SK-N-SH (cell line): ENCODE measurements around the gene ITGA8. TPM values are rescaled to one million over a fixed set of nuclear protein-coding genes. Genes with fewer than 3 reads are reported as not detected.

ENCODE experiments used
- CTCF ChIA-PET: fragments of 300-600, 350-600 bp; formaldehyde crosslinking; extraction: SDS; loops from one replicate; lab custom pipeline; 2021; lab: Yijun Ruan, JAX
- POLR2A ChIA-PET: fragments of 350-600 bp; sonication (Branson Sonifier 250); formaldehyde crosslinking; extraction: SDS; loops from one replicate; lab custom pipeline; 2020; ENCODE audit warnings: antibody characterized with exemption, inconsistent platforms; lab: Yijun Ruan, JAX
- DNase-seq: peaks from one replicate; pipeline ENCODE4 v3.0.0; 2012
- H2AFZ ChIP-seq: fragments of 200-600 bp; sonication (generic); 2 replicates; pipeline ENCODE4 v1.8.1; 2016; ENCODE audit warnings: antibody characterized with exemption, mild to moderate bottlenecking, low read depth
- H3F3A ChIP-seq: fragments of 200-600 bp; sonication (generic); replicated peaks from 2 replicates; pipeline ENCODE3; 2016; ENCODE audit warnings: antibody characterized with exemption, mild to moderate bottlenecking; ENCODE audit not compliant: insufficient read depth
- H3K27ac ChIP-seq, 2 experiments: fragments of 200-500 bp in 1 of 2; fragments of 200-600 bp in 1 of 2; sonication (Bioruptor generic) in 1 of 2; sonication (generic), shearing (Covaris generic) in 1 of 2; 2 replicates each; pipeline versions ENCODE4 v1.5.1 to v1.6.1; 2014 to 2016; ENCODE audit warnings: low read depth in 2 of 2, inconsistent platforms in 1 of 2, low read length in 1 of 2, mild to moderate bottlenecking in 1 of 2, mixed read lengths in 1 of 2
- H3K27me3 ChIP-seq: fragments of 200-600 bp; sonication (generic), shearing (Covaris generic); 2 replicates; pipeline ENCODE4 v1.6.1; 2016; ENCODE audit warnings: mixed run types; ENCODE audit not compliant: insufficient read depth
- H3K36me3 ChIP-seq, 2 experiments: fragments of 200-500 bp in 1 of 2; fragments of 200-600 bp in 1 of 2; sonication (Bioruptor generic) in 1 of 2; sonication (generic) in 1 of 2; replicated peaks in 1 of 2; 2 replicates each; pipeline versions ENCODE3 to v1.5.1; 2014 to 2016; ENCODE audit warnings: low read length in 1 of 2, mild to moderate bottlenecking in 1 of 2; ENCODE audit not compliant: insufficient read depth in 2 of 2, control insufficient read depth in 1 of 2
- H3K4me1 ChIP-seq, 2 experiments: fragments of 200-500 bp in 1 of 2; fragments of 200-600 bp in 1 of 2; sonication (Bioruptor generic) in 1 of 2; sonication (generic), shearing (Covaris generic) in 1 of 2; 2 replicates each; pipeline versions ENCODE4 v1.5.1 to v1.6.1; 2014 to 2016; ENCODE audit warnings: low read depth in 1 of 2, low read length in 1 of 2, mixed run types in 1 of 2; ENCODE audit not compliant: insufficient read depth in 2 of 2, control insufficient read depth in 1 of 2
- H3K4me2 ChIP-seq: fragments of 200-600 bp; sonication (generic), shearing (Covaris generic); 2 replicates; pipeline ENCODE4 v1.6.1; 2017; ENCODE audit warnings: mixed run types
- H3K4me3 ChIP-seq, 2 experiments: fragments of 200-500 bp in 1 of 2; fragments of 200-600 bp in 1 of 2; sonication (Bioruptor generic) in 1 of 2; sonication (generic), shearing (Covaris generic) in 1 of 2; 2 replicates each; pipeline versions ENCODE4 v1.5.1 to v1.8.1; 2014 to 2016; ENCODE audit warnings: low read depth in 2 of 2, inconsistent platforms in 1 of 2, low read length in 1 of 2, mild to moderate bottlenecking in 1 of 2, mixed read lengths in 1 of 2, moderate library complexity in 1 of 2
- H3K79me2 ChIP-seq: fragments of 200-600 bp; sonication (generic); 2 replicates; pipeline ENCODE4 v1.8.1; 2017; ENCODE audit warnings: mild to moderate bottlenecking; ENCODE audit not compliant: insufficient read depth
- H3K9ac ChIP-seq: fragments of 200-600 bp; sonication (generic); 2 replicates; pipeline ENCODE4 v1.6.1; 2017; ENCODE audit warnings: mixed run types
- H3K9me2 ChIP-seq: fragments of 200-600 bp; sonication (generic); 2 replicates; pipeline ENCODE4 v1.6.1; 2017; ENCODE audit warnings: mixed run types
- H3K9me3 ChIP-seq: fragments of 200-600 bp; sonication (generic); 2 replicates; pipeline ENCODE4 v1.6.1; 2017; ENCODE audit warnings: mixed run types, mild to moderate bottlenecking, moderate library complexity
- H4K20me1 ChIP-seq: fragments of 200-600 bp; sonication (generic); 2 replicates; pipeline ENCODE4 v1.6.1; 2017; ENCODE audit warnings: mild to moderate bottlenecking, mixed run types; ENCODE audit not compliant: insufficient read depth
- FOXJ3 ChIP-seq: sonication (generic); formaldehyde crosslinking; IDR thresholded peaks from 2 replicates; pipeline ENCODE4 v1.5.1; 2020; ENCODE audit warnings: mild to moderate bottlenecking, missing genetic modification reagents
- JUND ChIP-seq: IDR thresholded peaks from 2 replicates; pipeline ENCODE4 v1.4.0; 2012
- MEF2A ChIP-seq: IDR thresholded peaks from 2 replicates; pipeline ENCODE4 v1.4.0; 2012; ENCODE audit warnings: low read depth, borderline replicate concordance
- NRF1 ChIP-seq: IDR thresholded peaks from 2 replicates; pipeline ENCODE4 v1.6.1; 2012; ENCODE audit warnings: low read depth, mild to moderate bottlenecking, low read length
- POLR2AphosphoS5 ChIP-seq: IDR thresholded peaks from 2 replicates; pipeline ENCODE4 v1.6.1; 2012; ENCODE audit warnings: low read depth, low read length
- RCOR1 ChIP-seq: fragments of 150-350 bp; IDR thresholded peaks from 2 replicates; pipeline ENCODE4 v1.6.1; 2017; ENCODE audit warnings: antibody characterized with exemption, low read length
- TAF1 ChIP-seq: IDR thresholded peaks from 2 replicates; pipeline ENCODE4 v1.6.1; 2012; ENCODE audit warnings: low read depth, mild to moderate bottlenecking, low read length, moderate library complexity, borderline replicate concordance
- WGBS: methylation state at CpG from one replicate; pipeline ENCODE4 v1.1.6; 2017; ENCODE audit warnings: low lambda C conversion rate; 5-methylcytosine and 5-hydroxymethylcytosine counted together
- polyA plus RNA-seq, 3 experiments: library from polyadenylated mRNA; depleted of rRNA; stranded (reverse); fragments of >200 nt; gene quantifications; 2 replicates each; pipeline ENCODE4 v1.2.3, GENCODE V29; 2012
- TF ChIP-seq, protein P1 (sequence below): IDR thresholded peaks from 2 replicates; pipeline ENCODE4 v1.4.0; 2012; ENCODE audit warnings: low read depth
- TF ChIP-seq, protein P2 (sequence below): IDR thresholded peaks from 2 replicates; pipeline ENCODE4 v1.4.0; 2012; ENCODE audit warnings: low read depth, borderline replicate concordance
- TF ChIP-seq, protein P3 (sequence below): fragments of 150-350 bp; IDR thresholded peaks from 2 replicates; pipeline ENCODE4 v1.6.1; 2017; ENCODE audit warnings: antibody characterized with exemption, low read length, low read depth, borderline replicate concordance
- TF ChIP-seq, protein P4 (sequence below): IDR thresholded peaks from 2 replicates; pipeline ENCODE4; 2012
- TF ChIP-seq, protein P5 (sequence below): IDR thresholded peaks from 2 replicates; pipeline ENCODE4 v1.6.1; 2012; ENCODE audit warnings: mild to moderate bottlenecking, low read depth, low read length, moderate library complexity
- TF ChIP-seq, protein P6 (sequence below): IDR thresholded peaks from 2 replicates; pipeline ENCODE4 v1.4.0; 2012; ENCODE audit warnings: low read depth, borderline replicate concordance

The ITGA8 gene
- polyA plus RNA-seq, 1 of the 3 experiments (the other 2 are of a cell fraction) = not detected

DNA sequence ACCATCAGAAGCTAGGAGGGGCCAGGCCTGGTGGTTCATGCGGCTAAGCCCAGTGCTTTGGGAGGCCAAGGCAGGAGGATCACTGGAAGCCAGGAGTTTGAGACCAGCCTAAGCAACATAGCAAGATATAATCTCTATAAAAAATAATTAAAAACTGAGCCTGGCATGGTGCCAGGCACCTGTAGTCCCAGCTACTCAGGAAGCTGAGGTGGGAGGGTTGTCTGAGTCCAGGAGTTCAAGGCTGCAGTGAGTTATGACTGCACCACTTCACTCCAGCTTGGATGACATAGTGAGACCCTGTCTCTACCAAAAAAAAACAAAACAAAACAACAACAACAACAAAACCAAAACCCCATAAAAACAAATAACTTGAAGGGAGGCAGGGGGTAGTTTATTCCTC, 175.7 kb downstream of the ITGA8 start:
- WGBS = 50% methylated on average over 1 of the region's 1 CpG
- DNase-seq = no peak
- Histone ChIP-seq H3K9ac (no peak overlapping the region), H2AFZ (no peak overlapping the region), H3K79me2 (no peaks in the 10 kb centered on the region), H3K4me3 (no peak overlapping the region), H3K4me2 (no peak overlapping the region), H3K36me3 (no peaks in the 10 kb centered on the region), H3K9me3 (no peaks in the 10 kb centered on the region), H3K27ac (no peak overlapping the region), H3F3A (no peaks in the 10 kb centered on the region), H3K4me1 (no peaks in the 10 kb centered on the region), H4K20me1 (no peaks in the 10 kb centered on the region), H3K9me2 (no peaks in the 10 kb centered on the region), H3K27me3 (no peaks in the 10 kb centered on the region; the same call in 1 of the 2 replicates)
- CTCF ChIA-PET = interaction anchor here (1.7 kb wide), 1 partner anchor 41 kb away, joined by 4 read pairs; no protein-coding TSS in a partner anchor
- POLR2A ChIA-PET = no interaction called here
- TF ChIP-seq TAF1 (no peak), MEF2A (no peak), POLR2AphosphoS5 (no peak), RCOR1 (no peak), NRF1 (no peak), JUND (no peak), FOXJ3 (CRISPR knock-in tag) (no peak)
- TF ChIP-seq, protein P1, sequence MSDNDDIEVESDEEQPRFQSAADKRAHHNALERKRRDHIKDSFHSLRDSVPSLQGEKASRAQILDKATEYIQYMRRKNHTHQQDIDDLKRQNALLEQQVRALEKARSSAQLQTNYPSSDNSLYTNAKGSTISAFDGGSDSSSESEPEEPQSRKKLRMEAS = no peak
- TF ChIP-seq, protein P2, sequence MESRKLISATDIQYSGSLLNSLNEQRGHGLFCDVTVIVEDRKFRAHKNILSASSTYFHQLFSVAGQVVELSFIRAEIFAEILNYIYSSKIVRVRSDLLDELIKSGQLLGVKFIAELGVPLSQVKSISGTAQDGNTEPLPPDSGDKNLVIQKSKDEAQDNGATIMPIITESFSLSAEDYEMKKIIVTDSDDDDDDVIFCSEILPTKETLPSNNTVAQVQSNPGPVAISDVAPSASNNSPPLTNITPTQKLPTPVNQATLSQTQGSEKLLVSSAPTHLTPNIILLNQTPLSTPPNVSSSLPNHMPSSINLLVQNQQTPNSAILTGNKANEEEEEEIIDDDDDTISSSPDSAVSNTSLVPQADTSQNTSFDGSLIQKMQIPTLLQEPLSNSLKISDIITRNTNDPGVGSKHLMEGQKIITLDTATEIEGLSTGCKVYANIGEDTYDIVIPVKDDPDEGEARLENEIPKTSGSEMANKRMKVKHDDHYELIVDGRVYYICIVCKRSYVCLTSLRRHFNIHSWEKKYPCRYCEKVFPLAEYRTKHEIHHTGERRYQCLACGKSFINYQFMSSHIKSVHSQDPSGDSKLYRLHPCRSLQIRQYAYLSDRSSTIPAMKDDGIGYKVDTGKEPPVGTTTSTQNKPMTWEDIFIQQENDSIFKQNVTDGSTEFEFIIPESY = no peak
- TF ChIP-seq, protein P3, sequence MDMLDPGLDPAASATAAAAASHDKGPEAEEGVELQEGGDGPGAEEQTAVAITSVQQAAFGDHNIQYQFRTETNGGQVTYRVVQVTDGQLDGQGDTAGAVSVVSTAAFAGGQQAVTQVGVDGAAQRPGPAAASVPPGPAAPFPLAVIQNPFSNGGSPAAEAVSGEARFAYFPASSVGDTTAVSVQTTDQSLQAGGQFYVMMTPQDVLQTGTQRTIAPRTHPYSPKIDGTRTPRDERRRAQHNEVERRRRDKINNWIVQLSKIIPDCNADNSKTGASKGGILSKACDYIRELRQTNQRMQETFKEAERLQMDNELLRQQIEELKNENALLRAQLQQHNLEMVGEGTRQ = no peak
- TF ChIP-seq, protein P4, sequence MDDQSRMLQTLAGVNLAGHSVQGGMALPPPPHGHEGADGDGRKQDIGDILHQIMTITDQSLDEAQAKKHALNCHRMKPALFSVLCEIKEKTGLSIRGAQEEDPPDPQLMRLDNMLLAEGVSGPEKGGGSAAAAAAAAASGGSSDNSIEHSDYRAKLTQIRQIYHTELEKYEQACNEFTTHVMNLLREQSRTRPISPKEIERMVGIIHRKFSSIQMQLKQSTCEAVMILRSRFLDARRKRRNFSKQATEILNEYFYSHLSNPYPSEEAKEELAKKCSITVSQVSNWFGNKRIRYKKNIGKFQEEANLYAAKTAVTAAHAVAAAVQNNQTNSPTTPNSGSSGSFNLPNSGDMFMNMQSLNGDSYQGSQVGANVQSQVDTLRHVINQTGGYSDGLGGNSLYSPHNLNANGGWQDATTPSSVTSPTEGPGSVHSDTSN = no peak
- TF ChIP-seq, protein P5, sequence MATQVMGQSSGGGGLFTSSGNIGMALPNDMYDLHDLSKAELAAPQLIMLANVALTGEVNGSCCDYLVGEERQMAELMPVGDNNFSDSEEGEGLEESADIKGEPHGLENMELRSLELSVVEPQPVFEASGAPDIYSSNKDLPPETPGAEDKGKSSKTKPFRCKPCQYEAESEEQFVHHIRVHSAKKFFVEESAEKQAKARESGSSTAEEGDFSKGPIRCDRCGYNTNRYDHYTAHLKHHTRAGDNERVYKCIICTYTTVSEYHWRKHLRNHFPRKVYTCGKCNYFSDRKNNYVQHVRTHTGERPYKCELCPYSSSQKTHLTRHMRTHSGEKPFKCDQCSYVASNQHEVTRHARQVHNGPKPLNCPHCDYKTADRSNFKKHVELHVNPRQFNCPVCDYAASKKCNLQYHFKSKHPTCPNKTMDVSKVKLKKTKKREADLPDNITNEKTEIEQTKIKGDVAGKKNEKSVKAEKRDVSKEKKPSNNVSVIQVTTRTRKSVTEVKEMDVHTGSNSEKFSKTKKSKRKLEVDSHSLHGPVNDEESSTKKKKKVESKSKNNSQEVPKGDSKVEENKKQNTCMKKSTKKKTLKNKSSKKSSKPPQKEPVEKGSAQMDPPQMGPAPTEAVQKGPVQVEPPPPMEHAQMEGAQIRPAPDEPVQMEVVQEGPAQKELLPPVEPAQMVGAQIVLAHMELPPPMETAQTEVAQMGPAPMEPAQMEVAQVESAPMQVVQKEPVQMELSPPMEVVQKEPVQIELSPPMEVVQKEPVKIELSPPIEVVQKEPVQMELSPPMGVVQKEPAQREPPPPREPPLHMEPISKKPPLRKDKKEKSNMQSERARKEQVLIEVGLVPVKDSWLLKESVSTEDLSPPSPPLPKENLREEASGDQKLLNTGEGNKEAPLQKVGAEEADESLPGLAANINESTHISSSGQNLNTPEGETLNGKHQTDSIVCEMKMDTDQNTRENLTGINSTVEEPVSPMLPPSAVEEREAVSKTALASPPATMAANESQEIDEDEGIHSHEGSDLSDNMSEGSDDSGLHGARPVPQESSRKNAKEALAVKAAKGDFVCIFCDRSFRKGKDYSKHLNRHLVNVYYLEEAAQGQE = no peak
- TF ChIP-seq, protein P6, sequence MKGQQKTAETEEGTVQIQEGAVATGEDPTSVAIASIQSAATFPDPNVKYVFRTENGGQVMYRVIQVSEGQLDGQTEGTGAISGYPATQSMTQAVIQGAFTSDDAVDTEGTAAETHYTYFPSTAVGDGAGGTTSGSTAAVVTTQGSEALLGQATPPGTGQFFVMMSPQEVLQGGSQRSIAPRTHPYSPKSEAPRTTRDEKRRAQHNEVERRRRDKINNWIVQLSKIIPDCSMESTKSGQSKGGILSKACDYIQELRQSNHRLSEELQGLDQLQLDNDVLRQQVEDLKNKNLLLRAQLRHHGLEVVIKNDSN = no peak
